Transverse colon (tissue), 4 donors: ENCODE results near the gene CNTNAP2. TPM values are rescaled to one million over a fixed set of nuclear protein-coding genes. Genes with fewer than 3 reads are reported as not detected.

Experiments
- DNase-seq: peaks from one replicate; pipeline ENCODE4 v3.0.0-alpha.2; 2019
- H3K27ac ChIP-seq, 4 donors: fragments of 200-600 bp; sonication (generic); 2 replicates each; pipeline ENCODE4 v1.5.1; 2016 to 2018; ENCODE audit warnings: inconsistent platforms in 4 of 4
- H3K27me3 ChIP-seq: fragments of 200-600 bp; sonication (generic); 2 replicates; pipeline ENCODE4 v1.5.1; 2017; ENCODE audit warnings: inconsistent platforms
- H3K36me3 ChIP-seq, 4 donors: fragments of 200-600 bp; sonication (generic); 2 replicates each; pipeline ENCODE4 v1.5.1; 2017 to 2019; ENCODE audit warnings: inconsistent platforms in 4 of 4
- H3K4me1 ChIP-seq, 4 donors: fragments of 200-600 bp; sonication (generic); 2 replicates each; pipeline ENCODE4 v1.5.1; 2017 to 2020; ENCODE audit warnings: inconsistent platforms in 4 of 4
- H3K4me3 ChIP-seq, 4 donors: fragments of 200-600 bp; sonication (generic); 1 replicate in 1 of 4; 2 replicates in 3 of 4; pipeline versions ENCODE4 v1.5.1 to v1.6.1; 2017 to 2019; ENCODE audit warnings: inconsistent platforms in 4 of 4
- H3K9me3 ChIP-seq, 2 donors: fragments of 200-600 bp; sonication (generic); 2 replicates each; pipeline ENCODE4 v1.5.1; 2017 to 2019; ENCODE audit warnings: inconsistent platforms in 2 of 2
- CTCF ChIP-seq, 5 experiments: fragments of 200-600 bp in 3 of 5; fragments of 450-650 bp in 2 of 5; sonication (generic) in 3 of 5; IDR thresholded peaks; 1 replicate in 2 of 5; 2 replicates in 3 of 5; pipeline ENCODE4 v1.5.1; 2016 to 2017; ENCODE audit warnings: antibody characterized with exemption in 5 of 5, inconsistent platforms in 3 of 5, mild to moderate bottlenecking in 2 of 5, moderate library complexity in 1 of 5
- EP300 ChIP-seq: sonication (generic); formaldehyde crosslinking; IDR thresholded peaks from one replicate; pipeline ENCODE4 v1.6.1; 2017; ENCODE audit warnings: antibody characterized with exemption, low read depth
- POLR2A ChIP-seq: fragments of 450-650 bp; IDR thresholded peaks from one replicate; pipeline ENCODE4 v1.6.1; 2016; ENCODE audit warnings: antibody characterized with exemption, mild to moderate bottlenecking, moderate library complexity
- POLR2AphosphoS5 ChIP-seq, 3 donors: sonication (generic); formaldehyde crosslinking; IDR thresholded peaks; one replicate each; pipeline ENCODE4 v1.6.1; 2016; ENCODE audit warnings: antibody characterized with exemption in 3 of 3
- WGBS, 2 donors: methylation state at CpG; one replicate each; pipeline ENCODE4 v1.1.5; 2018; ENCODE audit warnings: low coverage in 1 of 2; 5-methylcytosine and 5-hydroxymethylcytosine counted together
- in situ Hi-C, 4 donors: fragments of 200-750 bp; cut with MboI; loops; one replicate each; pipeline versions ENCODE4 v1.15.0 to v1.15.1; 2017; ENCODE audit warnings: low sequenced_read_pairs in 3 of 4, low pct_ligation_motif_present in 1 of 4, low pct_unique_long_range_greater_than_20kb in 1 of 4
- intact Hi-C: fragments of 100-400 bp; cut with DNase I; formaldehyde crosslinking; loops from one replicate; pipeline ENCODE4 v1.15.1; 2023; ENCODE audit warnings: low total_unique reads
- total RNA-seq, 4 donors: library from RNA; depleted of rRNA; stranded (reverse); fragments of >200 nt; gene quantifications; one replicate each; pipeline ENCODE4 v1.1.0, GENCODE V29; 2016

CNTNAP2 gene
- total RNA-seq, 4 donors from 2014 or later: 0.60 to 2.9 (median 2.4) TPM

- TF ChIP-seq CTCF (IDR thresholded peaks at IDR 0.05) (no peak), EP300 (no peak), POLR2A (no peak), POLR2AphosphoS5 (IDR thresholded peaks at IDR 0.05) (no peak)
- DNase-seq: no peak
- 80 to 100% methylated on average over 1 of the region's 1 CpG for WGBS, 2 donors
- Histone ChIP-seq H3K4me3 (no peak overlapping the region), H3K9me3 (peaks cover 0 to 5% of the 10 kb centered on the region in 2 donors), H3K27ac (no peak overlapping the region), H3K36me3 (no peaks in the 10 kb centered on the region), H3K4me1 (no peaks in the 10 kb centered on the region), H3K27me3 (no peaks in the 10 kb centered on the region)
- in situ Hi-C loops (no loop called here), intact Hi-C loops (no loop called here)
Observed at GRCh38 chr7:146702898-146703297, 586.3 kb downstream of the CNTNAP2 start.

GRCh38 chr7:146709451-146710027 is 592.9 kb downstream of the CNTNAP2 start:
- Histone ChIP-seq H3K4me3 (no peak overlapping the region), H3K9me3 (no peaks in the 10 kb centered on the region), H3K27ac (no peak overlapping the region), H3K4me1 (no peaks in the 10 kb centered on the region), H3K27me3 (no peaks in the 10 kb centered on the region), H3K36me3 (no peaks in the 10 kb centered on the region)
- intact Hi-C loops: no loop called here
- DNase-seq: no peak
- 55 to 56% methylated on average over 4 of the region's 4 CpGs for WGBS, 2 donors
- in situ Hi-C loops: no loop called here
- TF ChIP-seq EP300 (no peak), CTCF (IDR thresholded peaks at IDR 0.05) (no peak), POLR2AphosphoS5 (IDR thresholded peaks at IDR 0.05) (no peak), POLR2A (no peak)

- WGBS, 2 donors: 88% methylated on average over 1 of the region's 1 CpG; no CpG with 5 or more reads in 1 of the 2 donors
- no peaks in the 10 kb centered on the region for H3K27me3 ChIP-seq
- intact Hi-C loops: no loop called here
- H3K27ac ChIP-seq: no peak overlapping the region
- H3K36me3 ChIP-seq: no peaks in the 10 kb centered on the region
- in situ Hi-C loops: no loop called here
- H3K4me3 ChIP-seq: no peak overlapping the region
- peaks cover 0 to 3% of the 10 kb centered on the region in 2 donors for H3K9me3 ChIP-seq
- H3K4me1 ChIP-seq: no peaks in the 10 kb centered on the region
- no peak for DNase-seq
- no peak for TF ChIP-seq POLR2A
- TF ChIP-seq POLR2AphosphoS5 (IDR thresholded peaks at IDR 0.05): no peak
- no peak for TF ChIP-seq CTCF (IDR thresholded peaks at IDR 0.05)
- TF ChIP-seq EP300: no peak
Observed at GRCh38 chr7:146713205-146713604, 596.6 kb downstream of the CNTNAP2 start.

GRCh38 chr7:146713934-146714333 is 597.3 kb downstream of the CNTNAP2 start:
- intact Hi-C loops: no loop called here
- Histone ChIP-seq H3K4me3 (no peak overlapping the region), H3K9me3 (peaks cover 0 to 3% of the 10 kb centered on the region in 2 donors), H3K27me3 (no peaks in the 10 kb centered on the region), H3K36me3 (no peaks in the 10 kb centered on the region), H3K4me1 (no peaks in the 10 kb centered on the region), H3K27ac (no peak overlapping the region)
- no peak for DNase-seq
- no peak for TF ChIP-seq POLR2AphosphoS5 (IDR thresholded peaks at IDR 0.05)
- 87 to 92% methylated on average over 3 of the region's 3 CpGs for WGBS, 2 donors
- in situ Hi-C loops: no loop called here

GRCh38 chr7:146720195-146720594 is 603.6 kb downstream of the CNTNAP2 start:
- no peak for DNase-seq
- Histone ChIP-seq H3K4me1 (no peaks in the 10 kb centered on the region), H3K9me3 (no peaks in the 10 kb centered on the region), H3K36me3 (no peaks in the 10 kb centered on the region), H3K4me3 (no peak overlapping the region), H3K27ac (no peak overlapping the region), H3K27me3 (no peaks in the 10 kb centered on the region)
- WGBS, 2 donors: 41 to 59% methylated on average over 2 of the region's 2 CpGs
- intact Hi-C loops (no loop called here), in situ Hi-C loops (no loop called here)
- TF ChIP-seq POLR2AphosphoS5 (IDR thresholded peaks at IDR 0.05) (no peak), CTCF (IDR thresholded peaks at IDR 0.05) (no peak)
